Spleen (tissue), 11 donors: ENCODE measurements around the gene BTBD18. TPM values are rescaled to one million over a fixed set of nuclear protein-coding genes. Genes with fewer than 3 reads are reported as not detected.
A peak's percentile ranks its signal among the peaks of the same experiment; 100 is the strongest.

Source experiments
- DNase-seq: peaks from one replicate; pipeline ENCODE4 v3.0.0-alpha.2; 2020
- H3K27ac ChIP-seq, 8 donors: fragments of 200-600 bp; sonication (generic) in 7 of 8; 1 replicate in 4 of 8; 2 replicates in 4 of 8; pipeline versions ENCODE4 v1.5.0 to v1.8.0; 2016 to 2021; ENCODE audit warnings: inconsistent platforms in 4 of 8, mild to moderate bottlenecking in 4 of 8, moderate library complexity in 1 of 8
- H3K27me3 ChIP-seq, 7 donors: fragments of 200-600 bp; sonication (generic) in 6 of 7; replicated peaks in 1 of 7; 1 replicate in 4 of 7; 2 replicates in 3 of 7; pipeline versions ENCODE4 v1.5.0 to v1.8.0; 2016 to 2021; ENCODE audit warnings: inconsistent platforms in 3 of 7, mild to moderate bottlenecking in 1 of 7
- H3K36me3 ChIP-seq, 6 donors: fragments of 200-600 bp; sonication (generic) in 5 of 6; 1 replicate in 4 of 6; 2 replicates in 2 of 6; pipeline versions ENCODE4 v1.5.0 to v1.8.0; 2016 to 2021; ENCODE audit warnings: inconsistent platforms in 2 of 6
- H3K4me1 ChIP-seq, 6 donors: fragments of 200-600 bp; sonication (generic) in 5 of 6; 1 replicate in 3 of 6; 2 replicates in 3 of 6; pipeline versions ENCODE4 v1.5.0 to v1.8.0; 2016 to 2021; ENCODE audit warnings: inconsistent platforms in 3 of 6
- H3K4me3 ChIP-seq, 8 donors: fragments of 200-600 bp; sonication (generic) in 7 of 8; 1 replicate in 4 of 8; 2 replicates in 4 of 8; pipeline versions ENCODE4 v1.5.0 to v1.8.0; 2016 to 2021; ENCODE audit warnings: inconsistent platforms in 4 of 8, mild to moderate bottlenecking in 4 of 8, moderate library complexity in 2 of 8
- H3K9me3 ChIP-seq, 8 donors: fragments of 200-600 bp; sonication (generic) in 7 of 8; 1 replicate in 4 of 8; 2 replicates in 4 of 8; pipeline versions ENCODE4 v1.5.0 to v1.8.0; 2016 to 2021; ENCODE audit warnings: inconsistent platforms in 4 of 8
- CTCF ChIP-seq, 11 experiments: fragments of 200-600 bp in 7 of 11; fragments of 450-650 bp in 4 of 11; sonication (generic) in 4 of 11; IDR thresholded peaks in 8 of 11; conservative IDR thresholded peaks in 3 of 11; 1 replicate in 7 of 11; 2 replicates in 4 of 11; pipeline versions ENCODE4 v1.4.0 to v1.8.0; 2016 to 2021; ENCODE audit warnings: antibody characterized with exemption in 11 of 11, inconsistent platforms in 4 of 11, mild to moderate bottlenecking in 1 of 11
- POLR2A ChIP-seq, 3 donors: fragments of 450-650 bp; IDR thresholded peaks; one replicate each; pipeline ENCODE4 v1.5.1; 2017; ENCODE audit warnings: antibody characterized with exemption in 3 of 3, mild to moderate bottlenecking in 1 of 3
- POLR2AphosphoS5 ChIP-seq, 3 donors: sonication (generic); formaldehyde crosslinking; IDR thresholded peaks; one replicate each; pipeline ENCODE4 v1.5.1; 2017; ENCODE audit warnings: antibody characterized with exemption in 3 of 3
- WGBS, 5 donors: extraction: QIAGEN DNeasy Blood & Tissue Kit in 3 of 5; methylation state at CpG; one replicate each; pipeline versions ENCODE4 v1.1.5 to v1.1.7; 2013 to 2018; 5-methylcytosine and 5-hydroxymethylcytosine counted together
- intact Hi-C: fragments of 100-400 bp; cut with DNase I; formaldehyde crosslinking; loops from one replicate; pipeline ENCODE4 v1.15.0; 2023; ENCODE audit warnings: low total_unique reads
- polyA plus RNA-seq, 3 donors: library from polyadenylated mRNA; stranded (reverse); fragments of 200-250 nt; gene quantifications; one replicate each; pipeline ENCODE4 v1.2.1, GENCODE V29; 2013
- total RNA-seq, 7 donors: library from RNA; depleted of rRNA in 3 of 7; stranded (reverse); fragments of >200 nt in 3 of 7; fragmentation: NEBNext Ultra II Directional in 4 of 7; extraction: Animal tissue kit (Norgen Biotek cat#: 25700) in 4 of 7; gene quantifications; one replicate each; pipeline versions ENCODE4 v1.1.0 to v1.2.1, GENCODE V29; 2016 to 2021
- donor health status: healthy with polysubstance abuse.
- donor health status: DM: no; HTN: no; CAD: no; lungs with moderate emphysema.
- donor health status: DM: no; HTN: no; CAD: no.
- donor health status: Bipolar disorder and iron deficiency.
- donor health status: healthy.
- donor health status: DM: no; HTN: no; CAD: no.
- donor health status: DM: yes; HTN: yes; CAD: no.

BTBD18 gene
- total and polyA plus RNA-seq, 10 donors, result not detected

GRCh38 chr11:57764972-57765371 lies 13.4 kb upstream of the BTBD18 start:
- intact Hi-C loops, result no loop called here
- 35 to 62% (median 48%) methylated on average over 2 of the region's 2 CpGs for WGBS, 5 donors
- Histone ChIP-seq H3K36me3 (no peaks in the 10 kb centered on the region), H3K27ac (peak overlapping the region in 6 of 8 donors; percentile 9 to 92 (median 88)), H3K9me3 (no peaks in the 10 kb centered on the region), H3K27me3 (no peaks in the 10 kb centered on the region), H3K4me3 (peak overlapping the region in 5 of 8 donors; percentile 16 to 69 (median 49)), H3K4me1 (peaks cover 5 to 85% (median 33%) of the 10 kb centered on the region in 6 donors)
- DNase-seq, result no peak
- TF ChIP-seq POLR2A (IDR thresholded peaks at IDR 0.05) (no peak), POLR2AphosphoS5 (IDR thresholded peaks at IDR 0.05) (no peak), CTCF (IDR thresholded peaks at IDR 0.05 in 8 of 11, conservative IDR thresholded peaks at IDR 0.05 in 3 of 11) (no peak)

- Histone ChIP-seq H3K9me3 (no peaks in the 10 kb centered on the region), H3K4me1 (peaks cover 5 to 81% (median 30%) of the 10 kb centered on the region in 6 donors), H3K27me3 (no peaks in the 10 kb centered on the region), H3K27ac (peak overlapping the region in 6 of 8 donors; percentile 9 to 92 (median 88)), H3K36me3 (no peaks in the 10 kb centered on the region), H3K4me3 (peak overlapping the region in 7 of 8 donors; percentile 23 to 69 (median 49))
- TF ChIP-seq CTCF (IDR thresholded peaks at IDR 0.05 in 8 of 11, conservative IDR thresholded peaks at IDR 0.05 in 3 of 11) (no peak), POLR2AphosphoS5 (IDR thresholded peaks at IDR 0.05) (no peak)
- DNase-seq, result no peak
- intact Hi-C loops, result no loop called here
- 52 to 75% (median 70%) methylated on average over 2 of the region's 2 CpGs for whole genome bisulfite sequencing, 5 donors
These were observed 12.9 kb upstream of the BTBD18 start for GRCh38 chr11:57764566-57764965.

GRCh38 chr11:57764021-57764420 lies 12.4 kb upstream of the BTBD18 start:
- H3K9me3 ChIP-seq, result no peaks in the 10 kb centered on the region
- no peaks in the 10 kb centered on the region for H3K27me3 ChIP-seq
- H3K4me1 ChIP-seq, result peaks cover under 1 to 76% (median 26%) of the 10 kb centered on the region in 6 donors
- H3K4me3 ChIP-seq, result peak overlapping the region; percentile 41 to 69 (median 48)
- no peak for TF ChIP-seq POLR2A (IDR thresholded peaks at IDR 0.05)
- TF ChIP-seq CTCF (IDR thresholded peaks at IDR 0.05 in 8 of 11, conservative IDR thresholded peaks at IDR 0.05 in 3 of 11), result no peak
- no peak for TF ChIP-seq POLR2AphosphoS5 (IDR thresholded peaks at IDR 0.05)
- 53 to 76% (median 64%) methylated on average over 4 of the region's 4 CpGs for WGBS, 5 donors
- intact Hi-C loops, result no loop called here
- H3K27ac ChIP-seq, result peak overlapping the region; percentile 22 to 92 (median 85)
- H3K36me3 ChIP-seq, result no peaks in the 10 kb centered on the region
- no peak for DNase-seq

- H3K4me1 ChIP-seq, result peaks cover 0 to 71% (median 24%) of the 10 kb centered on the region in 6 donors
- H3K27me3 ChIP-seq, result no peaks in the 10 kb centered on the region
- no peaks in the 10 kb centered on the region for H3K36me3 ChIP-seq
- intact Hi-C loops, result no loop called here
- TF ChIP-seq CTCF (IDR thresholded peaks at IDR 0.05 in 8 of 11, conservative IDR thresholded peaks at IDR 0.05 in 3 of 11) (peak in 2 of 11 experiments; percentile 23 to 28), POLR2A (IDR thresholded peaks at IDR 0.05) (no peak), POLR2AphosphoS5 (IDR thresholded peaks at IDR 0.05) (no peak)
- H3K4me3 ChIP-seq, result peak overlapping the region; percentile 41 to 69 (median 48)
- 28 to 61% (median 33%) methylated on average over 1 of the region's 1 CpG for WGBS, 5 donors
- no peaks in the 10 kb centered on the region for H3K9me3 ChIP-seq
- DNase-seq, result no peak
- H3K27ac ChIP-seq, result peak overlapping the region; percentile 27 to 92 (median 88)
These were observed 11.9 kb upstream of the BTBD18 start for GRCh38 chr11:57763568-57763967.
